ENCODE measurements around the gene LARGE1. TPM values are rescaled to one million over a fixed set of nuclear protein-coding genes. Genes with fewer than 3 reads are reported as not detected.

The LARGE1 gene
- total and polyA plus RNA-seq, 5 donors from 2014 or later = not detected

GRCh38 chr22:33601062-33601461, 319.2 kb downstream of the LARGE1 start:
- Histone ChIP-seq H3K4me1 (ENCODE audit: control insufficient read depth, insufficient read depth, low read length, poor library complexity, severe bottlenecking) (no peaks in the 10 kb centered on the region), H3K27ac (ENCODE audit: insufficient read depth, low read length, poor library complexity, severe bottlenecking) (no peak overlapping the region), H3K27me3 (ENCODE audit: control insufficient read depth, insufficient read depth, low read length) (no peaks in the 10 kb centered on the region), H3K9me3 (ENCODE audit: control insufficient read depth in 2 of 2, low read length in 2 of 2) (no peaks in the 10 kb centered on the region), H3K36me3 (ENCODE audit: control insufficient read depth, insufficient read depth, low read length) (no peaks in the 10 kb centered on the region), H3K4me3 (ENCODE audit: low read depth, low read length) (no peak overlapping the region)
- Mint-ChIP-seq H3K27ac (no peak overlapping the region), H3K4me3 (no peak overlapping the region), H3K4me1 (no peaks in the 10 kb centered on the region), H3K36me3 (no peaks in the 10 kb centered on the region), H3K27me3 (no peaks in the 10 kb centered on the region), H3K9me3 (peaks cover 0 to 7% (median 3%) of the 10 kb centered on the region in 7 donors)
- DNase-seq = no peak
- no peak for ATAC-seq (ENCODE audit: low read depth in 2 of 2)

- no peaks in the 10 kb centered on the region for H3K4me1 ChIP-seq (ENCODE audit: control insufficient read depth, insufficient read depth, low read length, poor library complexity, severe bottlenecking)
- no peak overlapping the region for H3K4me3 ChIP-seq (ENCODE audit: low read depth, low read length)
- H3K4me3 Mint-ChIP-seq = no peak overlapping the region
- no peaks in the 10 kb centered on the region for H3K4me1 Mint-ChIP-seq
- ATAC-seq (ENCODE audit: low read depth in 2 of 2) (no peak), DNase-seq (no peak)
- no peak overlapping the region for H3K27ac ChIP-seq (ENCODE audit: insufficient read depth, low read length, poor library complexity, severe bottlenecking)
- no peaks in the 10 kb centered on the region for H3K27me3 Mint-ChIP-seq
- H3K36me3 Mint-ChIP-seq = no peaks in the 10 kb centered on the region
- no peaks in the 10 kb centered on the region for H3K36me3 ChIP-seq (ENCODE audit: control insufficient read depth, insufficient read depth, low read length)
- peaks cover 0 to 7% (median 3%) of the 10 kb centered on the region in 7 donors for H3K9me3 Mint-ChIP-seq
- H3K27ac Mint-ChIP-seq = no peak overlapping the region
- H3K9me3 ChIP-seq (ENCODE audit: control insufficient read depth in 2 of 2, low read length in 2 of 2) = no peaks in the 10 kb centered on the region
- no peaks in the 10 kb centered on the region for H3K27me3 ChIP-seq (ENCODE audit: control insufficient read depth, insufficient read depth, low read length)
Measured at GRCh38 chr22:33600595-33600994, 319.7 kb downstream of the LARGE1 start.

- no peak for DNase-seq
- Mint-ChIP-seq H3K4me3 (no peak overlapping the region), H3K36me3 (no peaks in the 10 kb centered on the region), H3K27me3 (no peaks in the 10 kb centered on the region), H3K4me1 (no peaks in the 10 kb centered on the region), H3K27ac (no peak overlapping the region), H3K9me3 (peaks cover 0 to 7% (median 3%) of the 10 kb centered on the region in 7 donors)
- no peak overlapping the region for H3K27ac ChIP-seq (ENCODE audit: insufficient read depth, low read length, poor library complexity, severe bottlenecking)
- no peak overlapping the region for H3K4me3 ChIP-seq (ENCODE audit: low read depth, low read length)
- H3K27me3 ChIP-seq (ENCODE audit: control insufficient read depth, insufficient read depth, low read length) = no peaks in the 10 kb centered on the region
- H3K36me3 ChIP-seq (ENCODE audit: control insufficient read depth, insufficient read depth, low read length) = no peaks in the 10 kb centered on the region
- ATAC-seq (ENCODE audit: low read depth in 2 of 2) = no peak
- H3K9me3 ChIP-seq (ENCODE audit: control insufficient read depth in 2 of 2, low read length in 2 of 2) = no peaks in the 10 kb centered on the region
- H3K4me1 ChIP-seq (ENCODE audit: control insufficient read depth, insufficient read depth, low read length, poor library complexity, severe bottlenecking) = no peaks in the 10 kb centered on the region
Measured at GRCh38 chr22:33600113-33600512, 320.2 kb downstream of the LARGE1 start.

- no peaks in the 10 kb centered on the region for H3K4me1 ChIP-seq (ENCODE audit: control insufficient read depth, insufficient read depth, low read length, poor library complexity, severe bottlenecking)
- Mint-ChIP-seq H3K4me1 (no peaks in the 10 kb centered on the region), H3K36me3 (no peaks in the 10 kb centered on the region), H3K4me3 (no peak overlapping the region), H3K27me3 (no peaks in the 10 kb centered on the region), H3K9me3 (peaks cover 0 to 7% (median 3%) of the 10 kb centered on the region in 7 donors), H3K27ac (no peak overlapping the region)
- DNase-seq = no peak
- H3K27me3 ChIP-seq (ENCODE audit: control insufficient read depth, insufficient read depth, low read length) = no peaks in the 10 kb centered on the region
- no peak overlapping the region for H3K4me3 ChIP-seq (ENCODE audit: low read depth, low read length)
- H3K9me3 ChIP-seq (ENCODE audit: control insufficient read depth in 2 of 2, low read length in 2 of 2) = no peaks in the 10 kb centered on the region
- H3K27ac ChIP-seq (ENCODE audit: insufficient read depth, low read length, poor library complexity, severe bottlenecking) = no peak overlapping the region
- no peak for ATAC-seq (ENCODE audit: low read depth in 2 of 2)
- no peaks in the 10 kb centered on the region for H3K36me3 ChIP-seq (ENCODE audit: control insufficient read depth, insufficient read depth, low read length)
Measured at GRCh38 chr22:33599596-33599995, 320.7 kb downstream of the LARGE1 start.

GRCh38 chr22:33598821-33599220, 321.5 kb downstream of the LARGE1 start:
- no peaks in the 10 kb centered on the region for H3K4me1 Mint-ChIP-seq
- H3K27me3 Mint-ChIP-seq = no peaks in the 10 kb centered on the region
- peaks cover 0 to 7% (median 2%) of the 10 kb centered on the region in 7 donors for H3K9me3 Mint-ChIP-seq
- Histone ChIP-seq H3K27me3 (ENCODE audit: control insufficient read depth, insufficient read depth, low read length) (no peaks in the 10 kb centered on the region), H3K9me3 (ENCODE audit: control insufficient read depth in 2 of 2, low read length in 2 of 2) (no peaks in the 10 kb centered on the region), H3K36me3 (ENCODE audit: control insufficient read depth, insufficient read depth, low read length) (no peaks in the 10 kb centered on the region), H3K27ac (ENCODE audit: insufficient read depth, low read length, poor library complexity, severe bottlenecking) (no peak overlapping the region), H3K4me1 (ENCODE audit: control insufficient read depth, insufficient read depth, low read length, poor library complexity, severe bottlenecking) (no peaks in the 10 kb centered on the region), H3K4me3 (ENCODE audit: low read depth, low read length) (no peak overlapping the region)
- no peak overlapping the region for H3K27ac Mint-ChIP-seq
- DNase-seq = no peak
- H3K36me3 Mint-ChIP-seq = no peaks in the 10 kb centered on the region
- no peak overlapping the region for H3K4me3 Mint-ChIP-seq
- ATAC-seq (ENCODE audit: low read depth in 2 of 2) = no peak

GRCh38 chr22:33597274-33597985, 322.8 kb downstream of the LARGE1 start:
- Histone ChIP-seq H3K4me3 (ENCODE audit: low read depth, low read length) (no peak overlapping the region), H3K9me3 (ENCODE audit: control insufficient read depth in 2 of 2, low read length in 2 of 2) (no peaks in the 10 kb centered on the region), H3K36me3 (ENCODE audit: control insufficient read depth, insufficient read depth, low read length) (no peaks in the 10 kb centered on the region), H3K27me3 (ENCODE audit: control insufficient read depth, insufficient read depth, low read length) (no peaks in the 10 kb centered on the region), H3K4me1 (ENCODE audit: control insufficient read depth, insufficient read depth, low read length, poor library complexity, severe bottlenecking) (no peaks in the 10 kb centered on the region), H3K27ac (ENCODE audit: insufficient read depth, low read length, poor library complexity, severe bottlenecking) (no peak overlapping the region)
- Mint-ChIP-seq H3K36me3 (no peaks in the 10 kb centered on the region), H3K9me3 (peaks cover 0 to 7% (median 2%) of the 10 kb centered on the region in 7 donors), H3K4me1 (no peaks in the 10 kb centered on the region), H3K27me3 (no peaks in the 10 kb centered on the region), H3K4me3 (no peak overlapping the region), H3K27ac (no peak overlapping the region)
- no peak for DNase-seq
- no peak for ATAC-seq (ENCODE audit: low read depth in 2 of 2)

GRCh38 chr22:33593818-33594217, 326.5 kb downstream of the LARGE1 start:
- Mint-ChIP-seq H3K27ac (no peak overlapping the region), H3K4me1 (no peaks in the 10 kb centered on the region), H3K4me3 (no peak overlapping the region), H3K27me3 (no peaks in the 10 kb centered on the region), H3K9me3 (peaks cover 0 to 4% (median 0%) of the 10 kb centered on the region in 7 donors), H3K36me3 (no peaks in the 10 kb centered on the region)
- Histone ChIP-seq H3K36me3 (ENCODE audit: control insufficient read depth, insufficient read depth, low read length) (no peaks in the 10 kb centered on the region), H3K4me3 (ENCODE audit: low read depth, low read length) (no peak overlapping the region), H3K4me1 (ENCODE audit: control insufficient read depth, insufficient read depth, low read length, poor library complexity, severe bottlenecking) (no peaks in the 10 kb centered on the region), H3K27me3 (ENCODE audit: control insufficient read depth, insufficient read depth, low read length) (no peaks in the 10 kb centered on the region), H3K27ac (ENCODE audit: insufficient read depth, low read length, poor library complexity, severe bottlenecking) (no peak overlapping the region), H3K9me3 (ENCODE audit: control insufficient read depth in 2 of 2, low read length in 2 of 2) (no peaks in the 10 kb centered on the region)
- ATAC-seq (ENCODE audit: low read depth in 2 of 2) (no peak), DNase-seq (no peak)

- ATAC-seq (ENCODE audit: low read depth in 2 of 2) = no peak
- Histone ChIP-seq H3K4me1 (ENCODE audit: control insufficient read depth, insufficient read depth, low read length, poor library complexity, severe bottlenecking) (no peaks in the 10 kb centered on the region), H3K36me3 (ENCODE audit: control insufficient read depth, insufficient read depth, low read length) (no peaks in the 10 kb centered on the region), H3K4me3 (ENCODE audit: low read depth, low read length) (no peak overlapping the region), H3K27ac (ENCODE audit: insufficient read depth, low read length, poor library complexity, severe bottlenecking) (no peak overlapping the region), H3K27me3 (ENCODE audit: control insufficient read depth, insufficient read depth, low read length) (no peaks in the 10 kb centered on the region), H3K9me3 (ENCODE audit: control insufficient read depth in 2 of 2, low read length in 2 of 2) (no peaks in the 10 kb centered on the region)
- no peak for DNase-seq
- H3K27me3 Mint-ChIP-seq = no peaks in the 10 kb centered on the region
- peaks cover 0 to 3% (median under 1%) of the 10 kb centered on the region in 7 donors for H3K9me3 Mint-ChIP-seq
- H3K4me3 Mint-ChIP-seq = no peak overlapping the region
- H3K36me3 Mint-ChIP-seq = no peaks in the 10 kb centered on the region
- no peaks in the 10 kb centered on the region for H3K4me1 Mint-ChIP-seq
- no peak overlapping the region for H3K27ac Mint-ChIP-seq
Measured at GRCh38 chr22:33591946-33592345, 328.3 kb downstream of the LARGE1 start.

Data from CD4-positive, CD25-positive, alpha-beta regulatory T cell (primary cell).